ENCODE data around the gene MRPL11. TPM values are rescaled to one million over a fixed set of nuclear protein-coding genes. Genes with fewer than 3 reads are reported as not detected.

The MRPL11 gene
- total and polyA plus RNA-seq, 2 of the 13 experiments (the other 11 are each of a cell fraction or from before 2014, with no cell fraction given), result 72.9 to 176 TPM

GRCh38 chr11:66472054-66472453 is 33.4 kb upstream of the MRPL11 start:
- Histone ChIP-seq H3K4me3 (replicated peaks in 1 of 3; ENCODE audit: insufficient read depth in 1 of 3, low read depth in 2 of 3, low read length in 3 of 3) (no peak overlapping the region), H2AFZ (ENCODE audit: low read length) (no peak overlapping the region), H3K79me2 (ENCODE audit: insufficient read depth, low read length) (no peaks in the 10 kb centered on the region), H3K4me1 (ENCODE audit: insufficient read depth, low read length) (peaks cover 12% of the 10 kb centered on the region), H3K4me2 (ENCODE audit: low read depth, low read length) (no peak overlapping the region), H3K36me3 (replicated peaks in 1 of 2; ENCODE audit: control insufficient read depth in 1 of 2, insufficient read depth in 2 of 2, low read length in 2 of 2) (peaks cover 0 to 2% of the 10 kb centered on the region in 2 experiments; a peak in 3 of 5 replicates), H3K9me3 (ENCODE audit: low read length) (no peaks in the 10 kb centered on the region), H4K20me1 (ENCODE audit: insufficient read depth, low read length) (no peaks in the 10 kb centered on the region; the same call in 1 of the 2 replicates), H3K27me3 (ENCODE audit: control insufficient read depth in 1 of 2, insufficient read depth in 2 of 2, low read length in 2 of 2) (no peaks in the 10 kb centered on the region), H3K27ac (ENCODE audit: extremely low read length, insufficient read depth, low read length) (no peak overlapping the region), H3K9ac (ENCODE audit: insufficient read depth, low read depth, low read length) (no peak overlapping the region)
- ATAC-seq (no peak), DNase-seq (ENCODE audit: low spot score) (no peak), FAIRE-seq (no peak)
- ChIA-PET CTCF (ENCODE audit: low intra/inter-chr PET ratio, low total read pairs) (no interaction called here), POLR2A (no interaction called here)
- BruUV-seq (replicated peaks), result no TSS peak
- TF ChIP-seq ADNP (CRISPR knock-in tag; IDR thresholded peaks at IDR 0.05) (no peak), MAFG (CRISPR knock-in tag; IDR thresholded peaks at IDR 0.05) (no peak), MZF1 (CRISPR knock-in tag; IDR thresholded peaks at IDR 0.05; ENCODE audit: borderline replicate concordance) (no peak), ZNF891 (CRISPR knock-in tag; IDR thresholded peaks at IDR 0.05) (no peak), AGO1 (IDR thresholded peaks at IDR 0.05; ENCODE audit: low read depth, low read length, poor library complexity, severe bottlenecking) (no peak), IRF1 (CRISPR knock-in tag; IDR thresholded peaks at IDR 0.05; ENCODE audit: low read depth) (no peak), ZNF317 (CRISPR knock-in tag; IDR thresholded peaks at IDR 0.05) (no peak), ZNF354B (CRISPR knock-in tag; IDR thresholded peaks at IDR 0.05) (no peak), ZNF17 (CRISPR knock-in tag; IDR thresholded peaks at IDR 0.05) (no peak), RXRA (CRISPR knock-in tag; IDR thresholded peaks at IDR 0.05) (no peak), ZNF296 (CRISPR knock-in tag; conservative IDR thresholded peaks at IDR 0.05) (no peak), ZNF747 (CRISPR knock-in tag; IDR thresholded peaks at IDR 0.05; ENCODE audit: borderline replicate concordance) (no peak), SMAD1 (CRISPR knock-in tag; IDR thresholded peaks at IDR 0.05; ENCODE audit: borderline replicate concordance, low read depth) (no peak), ZBTB33 (CRISPR knock-in tag; IDR thresholded peaks at IDR 0.05) (no peak), RBAK (CRISPR knock-in tag; IDR thresholded peaks at IDR 0.05) (no peak), AHR (CRISPR knock-in tag; IDR thresholded peaks at IDR 0.05) (no peak), U2AF1 (optimal IDR thresholded peaks at IDR 0.05; ENCODE audit: low read depth, low read length) (no peak)
- intact Hi-C loops (cut with micrococcal nuclease; ENCODE audit: unreplicated experiment) (no loop called here), in situ Hi-C loops (cut with HindIII; ENCODE audit: extremely low pct_ligation_motif_present, low pct_unique_long_range_greater_than_20kb) (no loop called here)
- 93% methylated on average over 8 of the region's 9 CpGs for WGBS (ENCODE audit: low lambda C conversion rate)

Data from HepG2 (cell line).